ENCODE measurements around the gene ADAM12.

DNA sequence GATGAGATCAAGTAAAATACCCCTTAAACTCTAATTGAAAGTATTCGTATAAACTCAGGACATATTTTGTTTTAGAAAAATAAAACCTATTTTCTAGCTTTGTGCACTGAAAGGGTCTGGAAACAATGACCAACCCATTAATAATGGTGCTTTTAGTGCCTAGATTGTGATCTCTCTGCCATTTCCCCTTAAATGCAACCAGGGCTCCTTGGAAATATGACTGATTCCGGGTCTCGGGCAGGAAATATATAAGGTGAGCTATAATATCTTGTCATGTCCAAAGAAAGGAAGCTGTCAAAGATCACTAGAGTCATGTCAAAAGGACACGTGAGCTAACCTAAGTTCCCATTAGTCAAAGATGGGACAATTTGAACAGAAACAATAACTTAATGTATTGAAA, 12.4 kb upstream of the ADAM12 start:
- TF ChIP-seq YY1 (IDR thresholded peaks at IDR 0.05; ENCODE audit: insufficient read depth, insufficient read length) (no peak), ZNF274 (IDR thresholded peaks at IDR 0.05; ENCODE audit: low read depth, low read length) (no peak), SUZ12 (IDR thresholded peaks at IDR 0.05; ENCODE audit: extremely low read depth, insufficient read depth, insufficient read length) (no peak)

Data from NT2/D1 (cell line).